Mammary epithelial cell (primary cell): ENCODE data around the gene FABP2.
"Not testable (repeated sequence)": the region's sequence is repeated elsewhere in the genome, so short reads cannot be mapped to it uniquely, and the experiment has no call there.

Experiments
- EZH2 ChIP-seq: IDR thresholded peaks from 2 replicates; pipeline ENCODE4 v1.6.1; 2012; ENCODE audit warnings: low read length, inconsistent platforms, borderline replicate concordance
- TF ChIP-seq, protein P1 (sequence below), 2 donors: IDR thresholded peaks in 1 of 2; conservative IDR thresholded peaks in 1 of 2; 2 replicates each; pipeline ENCODE4 v1.5.1; 2011 to 2012; ENCODE audit warnings: inconsistent platforms in 2 of 2, low read length in 2 of 2, mild to moderate bottlenecking in 2 of 2, control low read depth in 1 of 2, low read depth in 1 of 2; ENCODE audit not compliant: insufficient read depth in 1 of 2; ENCODE audit errors: extremely low read depth in 1 of 2

DNA sequence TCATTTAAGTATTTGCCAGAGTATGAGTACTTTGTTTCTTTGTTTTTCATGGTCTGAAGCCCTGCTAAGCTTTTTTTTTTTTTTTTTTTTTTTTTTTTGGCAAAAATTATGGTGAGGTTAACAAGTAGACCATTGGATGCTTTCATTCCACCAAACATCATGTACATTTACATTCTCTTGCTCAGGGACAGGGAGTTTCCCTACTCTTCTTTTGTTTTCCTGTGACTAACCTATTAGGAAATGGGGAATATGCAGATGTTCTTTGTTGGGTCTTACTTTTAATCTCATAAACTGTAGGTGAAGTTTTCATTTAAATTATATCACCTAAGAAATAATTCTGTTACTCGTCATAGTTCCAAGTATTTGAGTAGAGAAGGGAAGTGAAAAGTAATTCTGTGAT, 26.2 kb upstream of the FABP2 start:
- TF ChIP-seq, protein P1, sequence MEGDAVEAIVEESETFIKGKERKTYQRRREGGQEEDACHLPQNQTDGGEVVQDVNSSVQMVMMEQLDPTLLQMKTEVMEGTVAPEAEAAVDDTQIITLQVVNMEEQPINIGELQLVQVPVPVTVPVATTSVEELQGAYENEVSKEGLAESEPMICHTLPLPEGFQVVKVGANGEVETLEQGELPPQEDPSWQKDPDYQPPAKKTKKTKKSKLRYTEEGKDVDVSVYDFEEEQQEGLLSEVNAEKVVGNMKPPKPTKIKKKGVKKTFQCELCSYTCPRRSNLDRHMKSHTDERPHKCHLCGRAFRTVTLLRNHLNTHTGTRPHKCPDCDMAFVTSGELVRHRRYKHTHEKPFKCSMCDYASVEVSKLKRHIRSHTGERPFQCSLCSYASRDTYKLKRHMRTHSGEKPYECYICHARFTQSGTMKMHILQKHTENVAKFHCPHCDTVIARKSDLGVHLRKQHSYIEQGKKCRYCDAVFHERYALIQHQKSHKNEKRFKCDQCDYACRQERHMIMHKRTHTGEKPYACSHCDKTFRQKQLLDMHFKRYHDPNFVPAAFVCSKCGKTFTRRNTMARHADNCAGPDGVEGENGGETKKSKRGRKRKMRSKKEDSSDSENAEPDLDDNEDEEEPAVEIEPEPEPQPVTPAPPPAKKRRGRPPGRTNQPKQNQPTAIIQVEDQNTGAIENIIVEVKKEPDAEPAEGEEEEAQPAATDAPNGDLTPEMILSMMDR (conservative IDR thresholded peaks at IDR 0.05 in 1 of 2, IDR thresholded peaks at IDR 0.05 in 1 of 2; ENCODE audit: extremely low read depth in 1 of 2, insufficient read depth in 1 of 2, low read depth in 1 of 2, low read length in 2 of 2) = not testable (repeated sequence)
- not testable (repeated sequence) for TF ChIP-seq EZH2
